Stimulated activated naive B cell treated with anti-CD40 and anti-IgM and Interleukin-4, amounts not matched to agents 10 μg/mL and 1 μg/mL and 100 μg/mL, for 72 hours (primary cell): ENCODE data around the gene SMC6.

ENCODE experiments used
- ATAC-seq, 2 donors: fragments of 150-1000 bp; cut with Tn5 transposase; replicated peaks; 2 replicates each; pipeline ENCODE4 v1.10.0; 2021; ENCODE audit warnings: moderate library complexity in 1 of 2
- DNase-seq: peaks from one replicate; pipeline ENCODE4 v3.0.0; 2021
- H3K27ac Mint-ChIP-seq: one replicate; pipeline ENCODE4 v1.8.0; 2022; ENCODE audit warnings: mild to moderate bottlenecking, mixed read lengths
- H3K27me3 Mint-ChIP-seq, 2 donors: one replicate each; pipeline ENCODE4 v1.8.0; 2022; ENCODE audit warnings: mixed read lengths in 2 of 2
- H3K36me3 Mint-ChIP-seq, 2 donors: one replicate each; pipeline ENCODE4 v1.8.0; 2022; ENCODE audit warnings: mixed read lengths in 2 of 2, mild to moderate bottlenecking in 1 of 2
- H3K4me1 Mint-ChIP-seq, 2 donors: one replicate each; pipeline ENCODE4 v1.8.0; 2022; ENCODE audit warnings: mixed read lengths in 2 of 2, mild to moderate bottlenecking in 1 of 2
- H3K4me3 Mint-ChIP-seq, 2 donors: one replicate each; pipeline ENCODE4 v1.8.0; 2022; ENCODE audit warnings: mild to moderate bottlenecking in 2 of 2, mixed read lengths in 2 of 2, moderate library complexity in 1 of 2
- H3K9me3 Mint-ChIP-seq, 2 donors: one replicate each; pipeline ENCODE4 v1.8.0; 2022; ENCODE audit warnings: mixed read lengths in 2 of 2, mild to moderate bottlenecking in 1 of 2

Gene SMC6

DNA sequence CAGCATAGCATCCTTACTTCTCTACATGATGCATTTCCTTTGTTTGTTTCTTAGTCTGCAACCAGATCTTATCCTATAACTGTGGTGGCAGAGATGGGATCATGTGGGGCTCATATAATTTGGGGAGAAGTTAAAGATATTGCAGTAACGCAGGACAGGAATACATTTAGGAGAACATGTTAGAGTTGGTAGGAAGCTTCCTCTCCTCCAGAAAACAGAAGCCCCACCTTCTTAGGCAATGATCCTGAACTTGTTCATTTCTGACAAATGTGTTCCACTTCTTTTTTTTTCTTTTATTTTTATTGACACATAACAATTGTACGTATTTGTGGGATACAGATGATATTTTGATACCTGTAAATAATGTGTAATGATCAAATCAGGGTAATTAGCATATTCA, 113.2 kb downstream of the SMC6 start:
- peaks cover 0 to 4% of the 10 kb centered on the region in 2 donors for H3K27me3 Mint-ChIP-seq
- peaks cover 5 to 8% of the 10 kb centered on the region in 2 donors for H3K4me1 Mint-ChIP-seq
- H3K4me3 Mint-ChIP-seq = no peak overlapping the region
- DNase-seq (no peak), ATAC-seq (no peak)
- no peaks in the 10 kb centered on the region for H3K9me3 Mint-ChIP-seq
- peaks cover 4 to 8% of the 10 kb centered on the region in 2 donors for H3K36me3 Mint-ChIP-seq
- H3K27ac Mint-ChIP-seq = no peak overlapping the region

DNA sequence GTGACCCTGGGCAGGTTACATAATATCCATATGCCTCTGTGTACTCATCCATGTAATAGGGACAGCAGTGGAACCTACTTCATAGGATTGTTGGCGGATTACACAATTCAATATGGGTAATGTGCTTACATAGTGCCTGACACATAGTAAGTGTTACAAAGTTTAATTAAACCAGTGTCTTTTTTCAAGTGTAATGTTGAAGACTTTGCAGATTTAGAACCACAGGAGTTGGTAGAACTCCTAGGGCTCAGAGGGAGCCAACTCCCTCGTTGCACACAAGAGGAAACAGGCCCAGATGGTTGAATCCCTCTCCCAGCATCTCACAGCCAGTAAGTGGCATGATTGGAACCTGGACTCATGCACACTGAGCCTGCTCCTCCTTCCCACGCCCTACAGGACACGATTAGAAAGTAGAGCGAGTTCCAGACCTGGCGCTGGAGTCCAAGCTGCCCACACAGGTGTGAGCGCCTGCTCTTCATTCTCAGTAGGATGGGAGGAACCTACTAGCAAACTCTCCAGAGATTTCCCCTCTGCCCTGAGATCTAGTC, 115.3 kb downstream of the SMC6 start:
- Mint-ChIP-seq H3K27me3 (peaks cover 0 to 11% of the 10 kb centered on the region in 2 donors), H3K27ac (no peak overlapping the region), H3K4me1 (peaks cover 3 to 5% of the 10 kb centered on the region in 2 donors), H3K9me3 (no peaks in the 10 kb centered on the region), H3K36me3 (peaks cover 4 to 8% of the 10 kb centered on the region in 2 donors), H3K4me3 (no peak overlapping the region)
- DNase-seq (no peak), ATAC-seq (no peak)

DNA sequence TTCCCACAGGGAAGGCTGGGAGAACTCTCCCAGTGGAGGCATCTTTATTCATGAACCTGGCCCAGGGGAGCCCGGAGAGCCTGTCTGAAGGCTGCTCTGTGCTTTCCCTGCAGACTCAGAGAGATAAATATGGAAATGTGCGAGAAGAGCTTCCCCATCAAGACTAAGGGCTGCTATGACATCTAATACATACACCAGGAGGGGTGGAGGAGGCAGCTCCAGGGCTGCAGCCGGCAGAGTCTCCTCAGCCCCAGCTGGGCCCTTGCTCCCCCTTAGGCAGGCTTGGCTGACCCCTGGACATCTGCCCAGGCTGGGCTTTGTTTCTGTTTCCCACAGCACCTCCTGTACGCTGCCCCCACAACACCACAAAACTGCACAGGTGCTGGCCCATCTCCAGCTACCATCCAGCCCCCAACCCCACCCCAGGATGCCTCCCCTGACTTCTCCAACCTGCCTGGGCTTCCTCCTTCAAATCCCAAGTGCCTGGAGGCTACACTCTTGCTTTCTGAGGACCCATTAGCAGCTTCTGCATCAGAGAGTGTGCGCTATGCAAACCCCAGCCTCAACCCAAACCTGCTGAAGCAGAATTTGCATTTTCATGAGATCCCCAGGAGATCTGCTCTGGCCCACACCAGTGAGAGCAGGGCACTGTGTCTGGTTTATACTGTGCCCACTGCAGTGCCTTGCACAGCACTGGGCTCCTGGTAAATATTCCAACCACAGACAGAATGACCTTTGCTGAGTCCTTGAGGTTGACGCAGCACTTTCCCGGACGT, 116.3 kb downstream of the SMC6 start:
- H3K27me3 Mint-ChIP-seq = peaks cover 0 to 11% of the 10 kb centered on the region in 2 donors
- no peak for ATAC-seq
- no peaks in the 10 kb centered on the region for H3K9me3 Mint-ChIP-seq
- no peak for DNase-seq
- no peak overlapping the region for H3K4me3 Mint-ChIP-seq
- peaks cover 4% of the 10 kb centered on the region in 2 donors for H3K36me3 Mint-ChIP-seq
- no peak overlapping the region for H3K27ac Mint-ChIP-seq
- H3K4me1 Mint-ChIP-seq = no peaks in the 10 kb centered on the region

DNA sequence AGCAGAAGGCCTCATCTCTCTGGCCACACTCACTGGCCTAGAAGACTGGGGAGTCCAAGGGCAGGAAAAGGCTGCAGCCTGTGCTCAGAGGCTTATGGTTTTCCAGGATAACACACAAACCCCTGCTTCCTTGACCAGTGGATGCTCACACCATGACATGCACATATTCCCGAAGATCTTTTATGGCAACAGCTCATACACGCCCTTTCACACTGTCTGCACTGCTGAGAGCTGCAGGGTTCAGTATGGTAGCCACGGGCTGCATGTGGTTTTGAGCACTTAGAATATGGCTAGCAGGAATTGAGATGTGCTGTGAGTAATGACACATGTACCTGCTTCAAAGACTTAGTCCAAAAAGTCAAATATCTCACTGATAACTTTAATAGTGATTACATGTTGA, 117.4 kb downstream of the SMC6 start:
- no peaks in the 10 kb centered on the region for H3K4me1 Mint-ChIP-seq

DNA sequence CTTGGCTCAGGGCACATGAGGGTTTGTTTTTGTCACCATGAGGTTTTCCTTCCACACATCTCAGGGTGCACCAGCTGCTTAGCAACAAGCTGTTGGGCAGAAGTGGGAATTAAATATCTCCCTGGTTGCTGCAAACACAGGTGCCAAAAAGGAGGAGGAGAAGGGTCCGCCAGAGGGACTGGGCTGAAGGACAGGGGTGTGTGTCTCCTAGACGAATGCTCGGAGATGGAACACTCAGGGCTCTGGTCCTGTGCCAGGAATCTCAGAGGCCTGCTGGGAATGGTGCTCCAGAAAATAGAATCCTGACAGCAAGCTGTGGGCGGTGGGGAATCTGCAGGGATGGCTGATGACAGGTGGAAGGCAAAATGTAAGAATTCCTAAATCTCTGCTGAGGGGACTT, 118.6 kb downstream of the SMC6 start:
- Mint-ChIP-seq H3K4me3 (no peak overlapping the region), H3K27ac (no peak overlapping the region), H3K27me3 (peaks cover 0 to 11% of the 10 kb centered on the region in 2 donors), H3K4me1 (no peaks in the 10 kb centered on the region), H3K9me3 (no peaks in the 10 kb centered on the region), H3K36me3 (no peaks in the 10 kb centered on the region)
- DNase-seq = no peak
- ATAC-seq = no peak

More for the DNA sequence above, 117.4 kb downstream of the SMC6 start:
- Mint-ChIP-seq H3K9me3 (no peaks in the 10 kb centered on the region), H3K27ac (no peak overlapping the region), H3K27me3 (peaks cover 0 to 11% of the 10 kb centered on the region in 2 donors), H3K4me3 (no peak overlapping the region), H3K36me3 (peaks cover 4% of the 10 kb centered on the region in 2 donors)
- DNase-seq (no peak), ATAC-seq (no peak)

DNA sequence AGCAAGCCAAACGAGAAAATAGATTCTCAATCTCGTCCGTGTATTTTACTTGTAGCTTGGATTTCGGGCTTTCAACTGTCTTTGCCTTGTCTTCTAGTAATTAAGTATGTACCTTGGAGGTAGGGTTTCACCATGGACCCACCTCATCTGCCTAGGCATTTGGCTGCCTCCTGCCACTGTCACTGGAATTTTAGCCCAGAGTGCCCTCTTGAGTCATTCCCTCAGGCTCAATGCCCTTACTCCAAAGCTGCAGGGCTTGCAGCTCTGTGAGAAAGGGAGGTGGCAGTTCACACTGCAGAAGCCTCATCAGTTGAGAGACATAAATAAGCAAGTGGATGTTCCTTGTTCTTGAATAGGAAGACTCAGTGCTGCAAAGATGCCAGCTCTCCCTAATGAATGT, 123.5 kb downstream of the SMC6 start:
- no peak for ATAC-seq
- Mint-ChIP-seq H3K27me3 (peaks cover 4 to 7% of the 10 kb centered on the region in 2 donors), H3K4me1 (no peaks in the 10 kb centered on the region), H3K9me3 (peaks cover 3% of the 10 kb centered on the region in 2 donors), H3K4me3 (no peak overlapping the region), H3K36me3 (no peaks in the 10 kb centered on the region), H3K27ac (no peak overlapping the region)
- no peak for DNase-seq

DNA sequence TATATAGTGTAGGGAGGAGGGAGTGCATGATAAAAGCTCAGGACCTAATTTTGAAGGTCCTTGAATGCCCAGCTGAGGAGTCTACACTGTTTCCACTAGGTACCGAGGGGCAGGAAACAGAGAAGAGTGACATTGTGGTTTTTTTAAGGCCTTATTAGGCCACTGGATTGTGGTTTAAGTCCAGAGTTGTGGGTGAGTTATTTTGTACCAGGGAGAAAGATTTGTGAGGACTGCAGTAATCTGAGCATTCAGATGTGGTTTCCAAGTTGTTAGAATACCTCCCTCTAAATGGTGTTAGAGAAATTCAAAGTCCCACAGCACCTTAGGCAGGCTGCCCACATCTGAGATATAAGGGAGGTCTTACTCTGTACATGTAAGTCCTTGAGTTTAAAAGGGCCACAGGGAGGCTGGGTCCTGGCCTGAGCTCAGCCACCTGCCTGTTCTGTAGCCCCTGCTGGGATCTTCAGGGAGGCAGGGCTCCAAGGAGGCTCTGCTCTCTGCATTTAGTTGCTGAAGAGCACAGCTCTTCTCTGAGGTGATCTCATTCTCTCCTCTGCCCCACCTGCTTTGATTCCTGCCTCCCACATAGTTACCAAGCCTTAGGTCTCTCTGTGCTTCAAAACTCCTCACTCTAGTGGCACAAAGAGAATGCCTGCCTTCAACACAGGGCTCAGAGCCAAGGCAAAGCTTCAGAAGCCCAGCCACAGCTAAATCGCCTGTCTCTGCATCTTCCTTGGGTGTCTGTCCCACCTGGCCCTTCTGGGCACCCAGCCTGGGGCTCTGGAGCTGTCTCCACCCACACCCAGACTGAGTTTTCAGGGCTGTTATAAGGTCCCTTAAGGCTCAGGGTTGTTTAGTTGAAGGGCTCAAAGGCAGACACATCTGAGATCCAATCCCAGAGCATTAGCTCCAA, 125.0 kb downstream of the SMC6 start:
- no peak overlapping the region for H3K4me3 Mint-ChIP-seq
- peaks cover 0 to 6% of the 10 kb centered on the region in 2 donors for H3K27me3 Mint-ChIP-seq
- H3K27ac Mint-ChIP-seq = no peak overlapping the region
- H3K4me1 Mint-ChIP-seq = no peaks in the 10 kb centered on the region
- DNase-seq = no peak
- H3K36me3 Mint-ChIP-seq = no peaks in the 10 kb centered on the region
- H3K9me3 Mint-ChIP-seq = peaks cover 3 to 4% of the 10 kb centered on the region in 2 donors
- ATAC-seq = no peak

DNA sequence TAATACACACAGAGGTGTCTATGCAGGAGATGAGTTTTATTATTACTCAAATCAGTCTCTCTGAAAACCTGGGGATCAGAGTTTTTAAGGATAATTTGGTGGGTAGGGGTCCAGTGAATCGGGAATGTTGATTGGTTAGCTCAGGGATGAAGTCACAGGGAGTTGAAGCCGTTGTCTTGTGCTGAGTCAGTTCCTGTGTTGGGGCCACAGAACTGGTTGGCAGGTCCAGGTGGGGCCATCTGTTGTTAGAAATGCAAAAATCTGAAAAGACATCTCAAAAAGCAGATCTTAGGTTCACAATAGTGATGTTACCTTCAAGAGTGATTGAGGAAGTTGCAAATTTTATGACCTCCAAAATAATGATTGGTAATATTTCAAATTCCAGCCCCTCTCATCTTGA, 126.2 kb downstream of the SMC6 start:
- Mint-ChIP-seq H3K27ac (no peak overlapping the region), H3K9me3 (peaks cover 3 to 4% of the 10 kb centered on the region in 2 donors), H3K4me3 (no peak overlapping the region), H3K36me3 (no peaks in the 10 kb centered on the region), H3K27me3 (peaks cover 5 to 6% of the 10 kb centered on the region in 2 donors), H3K4me1 (no peaks in the 10 kb centered on the region)
- DNase-seq (no peak), ATAC-seq (no peak)

DNA sequence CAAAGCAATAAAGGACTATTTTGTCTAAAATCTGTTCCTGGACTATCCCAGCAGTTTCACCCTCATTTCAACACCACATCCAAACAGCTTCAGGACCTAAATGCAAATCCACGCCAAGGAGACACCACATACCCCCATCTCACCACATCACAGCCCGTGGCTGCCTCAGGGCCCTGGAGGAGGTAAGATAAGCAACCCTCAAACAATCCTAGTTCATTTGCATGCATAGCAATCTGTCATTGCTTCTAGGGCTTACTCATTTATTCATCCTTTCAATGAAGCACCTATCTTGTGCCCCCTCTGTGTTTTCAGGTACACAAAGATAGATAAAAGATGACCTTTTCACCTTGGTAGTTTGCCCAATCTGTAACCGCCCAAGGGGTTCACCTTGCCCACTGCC, 126.6 kb downstream of the SMC6 start:
- ATAC-seq (no peak), DNase-seq (no peak)
- Mint-ChIP-seq H3K4me1 (no peaks in the 10 kb centered on the region), H3K27me3 (peaks cover 5 to 10% of the 10 kb centered on the region in 2 donors), H3K36me3 (no peaks in the 10 kb centered on the region), H3K27ac (no peak overlapping the region), H3K9me3 (peaks cover 3 to 4% of the 10 kb centered on the region in 2 donors), H3K4me3 (no peak overlapping the region)

DNA sequence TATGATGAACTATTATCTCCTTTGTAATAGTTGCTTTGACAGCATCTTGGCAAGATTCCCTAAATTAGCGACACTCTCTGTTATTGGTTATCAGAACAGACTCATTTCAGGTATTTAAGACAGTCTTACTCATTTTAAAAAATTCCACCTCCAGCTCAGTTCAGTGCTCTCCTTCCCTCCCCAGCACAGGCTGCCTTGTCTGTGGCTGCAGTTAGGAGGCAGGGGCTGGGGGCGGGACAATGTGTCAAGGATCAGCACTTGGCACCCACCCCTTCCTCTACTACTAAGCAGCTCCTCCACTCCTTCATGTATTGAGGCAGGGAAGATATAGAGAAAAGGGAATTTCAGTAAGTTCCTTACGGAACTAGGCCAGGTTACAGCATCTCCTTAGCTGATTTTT, 128.2 kb downstream of the SMC6 start:
- no peak for ATAC-seq
- H3K4me3 Mint-ChIP-seq = no peak overlapping the region
- no peak overlapping the region for H3K27ac Mint-ChIP-seq
- peaks cover 3 to 4% of the 10 kb centered on the region in 2 donors for H3K9me3 Mint-ChIP-seq
- no peak for DNase-seq
- H3K27me3 Mint-ChIP-seq = peaks cover 5 to 13% of the 10 kb centered on the region in 2 donors
- H3K4me1 Mint-ChIP-seq = no peaks in the 10 kb centered on the region
- H3K36me3 Mint-ChIP-seq = no peaks in the 10 kb centered on the region

DNA sequence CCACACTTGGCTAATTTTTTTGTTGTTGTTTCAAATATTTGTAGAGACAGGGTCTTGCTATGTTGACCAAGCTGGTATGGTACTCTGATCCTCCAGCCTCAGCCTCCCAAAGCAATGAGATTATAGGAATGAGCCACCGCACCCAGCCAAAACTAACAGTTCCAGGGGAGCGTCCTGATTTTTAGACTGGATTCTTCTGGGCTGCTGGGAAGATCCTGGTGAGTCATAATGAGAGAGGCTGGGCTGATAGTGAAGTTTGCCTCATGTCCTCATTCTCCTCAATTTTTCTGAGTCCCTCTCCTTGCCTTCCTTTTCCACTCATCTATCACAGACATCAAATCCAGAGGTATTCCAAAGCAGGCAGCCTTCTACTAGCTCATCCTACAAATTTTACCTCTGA, 131.8 kb downstream of the SMC6 start:
- no peak overlapping the region for H3K27ac Mint-ChIP-seq
- no peaks in the 10 kb centered on the region for H3K4me1 Mint-ChIP-seq
- H3K4me3 Mint-ChIP-seq = no peak overlapping the region
- no peak for ATAC-seq
- H3K9me3 Mint-ChIP-seq = peaks cover 0 to 1% of the 10 kb centered on the region in 2 donors
- peaks cover 11 to 17% of the 10 kb centered on the region in 2 donors for H3K27me3 Mint-ChIP-seq
- no peaks in the 10 kb centered on the region for H3K36me3 Mint-ChIP-seq
- DNase-seq = no peak

DNA sequence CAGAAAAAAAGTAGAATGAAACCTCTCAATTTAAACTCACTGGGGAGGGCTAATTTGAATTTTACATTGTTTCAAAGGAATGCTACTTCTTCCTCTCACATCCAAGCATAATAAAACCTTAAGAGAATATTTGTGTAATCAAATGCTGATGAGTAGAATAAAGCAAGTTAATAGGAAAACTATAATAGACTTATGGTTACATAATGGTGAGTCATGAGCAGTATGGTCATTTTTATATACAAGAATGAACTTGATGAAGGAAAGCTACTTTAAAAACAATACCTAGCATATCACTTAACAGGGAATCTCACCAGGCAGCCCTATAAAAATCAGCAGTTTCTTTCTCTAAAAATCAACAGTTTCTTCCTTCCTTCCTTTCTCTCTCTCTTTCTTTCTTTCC, 132.8 kb downstream of the SMC6 start:
- DNase-seq (no peak), ATAC-seq (no peak)
- no peak overlapping the region for H3K27ac Mint-ChIP-seq
- H3K4me3 Mint-ChIP-seq = no peak overlapping the region
- H3K27me3 Mint-ChIP-seq = peaks cover 11 to 17% of the 10 kb centered on the region in 2 donors
- peaks cover 0 to 1% of the 10 kb centered on the region in 2 donors for H3K9me3 Mint-ChIP-seq
- no peaks in the 10 kb centered on the region for H3K4me1 Mint-ChIP-seq
- H3K36me3 Mint-ChIP-seq = no peaks in the 10 kb centered on the region

DNA sequence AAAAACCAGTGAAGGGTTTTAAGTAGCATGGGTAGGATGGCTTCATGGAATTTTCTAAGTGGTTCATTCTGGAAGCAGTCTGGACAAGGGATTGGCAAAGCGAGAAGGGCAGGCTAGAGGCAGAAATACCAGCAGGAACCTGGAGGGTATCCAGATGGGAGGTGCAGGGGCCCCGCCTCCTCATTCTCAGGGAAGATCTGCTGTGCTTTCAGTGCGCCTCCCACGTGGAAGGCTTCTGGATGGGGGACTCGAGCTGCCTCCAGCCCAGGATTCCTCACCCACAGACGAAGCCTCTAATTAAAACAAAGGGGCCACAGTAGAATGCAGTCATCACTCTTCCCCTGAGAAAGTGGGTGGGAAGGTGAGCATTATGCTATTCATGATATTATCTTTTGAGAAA, 133.3 kb downstream of the SMC6 start:
- H3K27ac Mint-ChIP-seq = no peak overlapping the region
- no peak for ATAC-seq
- no peaks in the 10 kb centered on the region for H3K4me1 Mint-ChIP-seq
- DNase-seq = no peak
- peaks cover 0 to 1% of the 10 kb centered on the region in 2 donors for H3K9me3 Mint-ChIP-seq
- H3K27me3 Mint-ChIP-seq = peaks cover 11 to 17% of the 10 kb centered on the region in 2 donors
- H3K4me3 Mint-ChIP-seq = no peak overlapping the region
- H3K36me3 Mint-ChIP-seq = no peaks in the 10 kb centered on the region

DNA sequence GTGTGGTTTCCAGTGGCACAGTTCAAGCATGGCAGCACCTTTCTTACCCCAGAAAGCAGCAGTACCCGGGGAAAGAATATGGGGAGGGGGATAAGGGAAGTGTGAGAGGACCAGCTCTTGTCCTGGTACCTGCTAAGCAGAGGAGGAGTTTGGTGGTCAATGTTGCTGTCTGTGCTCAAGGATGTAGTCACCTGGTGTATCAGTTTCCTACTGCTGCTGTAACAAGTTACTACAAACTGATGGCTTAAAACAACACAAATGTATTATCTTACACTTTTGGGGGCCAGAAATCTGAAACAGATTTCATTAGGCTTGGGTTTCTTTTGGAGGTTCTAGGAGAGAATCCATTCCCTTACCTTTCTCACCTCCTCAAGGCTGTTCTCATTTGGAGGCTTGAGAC, 135.7 kb downstream of the SMC6 start:
- H3K9me3 Mint-ChIP-seq = no peaks in the 10 kb centered on the region
- no peaks in the 10 kb centered on the region for H3K36me3 Mint-ChIP-seq
- peaks cover 14 to 16% of the 10 kb centered on the region in 2 donors for H3K27me3 Mint-ChIP-seq
- ATAC-seq (no peak), DNase-seq (no peak)
- H3K4me3 Mint-ChIP-seq = no peak overlapping the region
- H3K4me1 Mint-ChIP-seq = no peaks in the 10 kb centered on the region
- H3K27ac Mint-ChIP-seq = no peak overlapping the region
